Thoracic aorta (tissue), 2 donors: Measurements from ENCODE around the gene SOX10. TPM values are rescaled to one million over a fixed set of nuclear protein-coding genes. Genes with fewer than 3 reads are reported as not detected.

Source experiments
- ATAC-seq: fragments of 150-250 bp; one replicate; pipeline ENCODE4 v1.8.0; 2017; ENCODE audit warnings: low read depth; ENCODE audit not compliant: insufficient number of reproducible peaks, low FRiP score
- DNase-seq: peaks from one replicate; pipeline ENCODE4 v3.0.0-alpha.2; 2020; ENCODE audit warnings: low spot score
- H3K27ac ChIP-seq, 2 donors: fragments of 200-600 bp; sonication (generic); 1 replicate in 1 of 2; 2 replicates in 1 of 2; pipeline ENCODE4 v1.5.1; 2016; ENCODE audit warnings: mild to moderate bottlenecking in 2 of 2, moderate library complexity in 2 of 2
- H3K27me3 ChIP-seq: fragments of 200-600 bp; sonication (generic); replicated peaks from 2 replicates; pipeline ENCODE4 v1.6.0; 2016; ENCODE audit warnings: mild to moderate bottlenecking; ENCODE audit not compliant: insufficient read depth
- H3K36me3 ChIP-seq: fragments of 200-600 bp; sonication (generic); one replicate; pipeline ENCODE4 v1.5.1; 2016
- H3K4me1 ChIP-seq, 2 donors: fragments of 200-600 bp; sonication (generic); 1 replicate in 1 of 2; 2 replicates in 1 of 2; pipeline versions ENCODE4 v1.5.1 to v1.6.0; 2016; ENCODE audit warnings: low read depth in 2 of 2, mild to moderate bottlenecking in 1 of 2; ENCODE audit not compliant: control insufficient read depth in 1 of 2
- H3K4me3 ChIP-seq: fragments of 200-600 bp; sonication (generic); 2 replicates; pipeline ENCODE4 v1.5.1; 2016; ENCODE audit warnings: mild to moderate bottlenecking
- H3K9me3 ChIP-seq: fragments of 200-600 bp; sonication (generic); 2 replicates; pipeline ENCODE4 v1.5.1; 2016
- CTCF ChIP-seq: fragments of 200-600 bp; sonication (generic); IDR thresholded peaks from one replicate; pipeline ENCODE4 v1.5.1; 2019; ENCODE audit warnings: antibody characterized with exemption
- total RNA-seq, 2 donors: library from RNA; depleted of rRNA; stranded (reverse); fragments of >200 nt; gene quantifications; one replicate each; pipeline versions ENCODE4 v1.1.0 to v1.2.3, GENCODE V29; 2016

Gene SOX10
- total RNA-seq, 2 donors from 2014 or later = 0.49 to 0.95 TPM

DNA sequence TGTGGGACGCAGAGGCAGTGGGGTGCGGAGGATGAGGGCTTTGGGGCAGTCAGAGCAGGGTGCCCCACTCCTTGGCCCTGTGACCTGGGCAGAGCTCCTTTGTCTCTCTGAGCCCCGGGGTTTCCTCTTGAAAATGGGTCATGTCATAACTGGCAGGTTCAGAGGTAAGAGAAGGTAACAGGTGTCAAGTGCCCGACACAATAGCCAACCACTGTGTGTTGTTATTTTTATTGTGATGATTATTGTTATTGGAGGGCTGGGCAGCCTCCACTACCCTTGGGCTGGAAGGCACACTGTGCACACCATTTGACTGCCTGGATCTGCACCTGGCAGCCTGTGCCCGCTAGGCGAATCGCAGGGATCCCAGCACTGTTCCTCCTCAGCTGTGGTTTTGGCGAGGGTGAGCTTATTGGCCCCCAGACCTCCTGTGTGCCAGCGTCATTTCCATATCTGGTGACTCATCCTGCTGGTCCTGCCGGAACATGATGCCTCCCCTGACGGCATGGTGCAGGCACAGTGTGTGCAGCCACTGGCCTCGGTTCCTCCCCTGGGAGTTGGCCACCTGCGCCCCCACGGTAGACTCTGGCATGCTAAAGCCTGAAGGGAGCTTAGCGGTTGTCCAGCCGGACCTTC, 15.4 kb upstream of the SOX10 start:
- DNase-seq (peak; percentile 13), ATAC-seq (no peak)
- Histone ChIP-seq H3K27me3 (no peaks in the 10 kb centered on the region), H3K9me3 (no peaks in the 10 kb centered on the region), H3K4me1 (peaks cover 0 to 8% of the 10 kb centered on the region in 2 donors), H3K4me3 (no peak overlapping the region), H3K27ac (no peak overlapping the region), H3K36me3 (no peaks in the 10 kb centered on the region)
- no peak for TF ChIP-seq CTCF

- Histone ChIP-seq H3K9me3 (no peaks in the 10 kb centered on the region), H3K27me3 (no peaks in the 10 kb centered on the region), H3K4me3 (no peak overlapping the region), H3K4me1 (peaks cover 0 to 8% of the 10 kb centered on the region in 2 donors), H3K36me3 (no peaks in the 10 kb centered on the region), H3K27ac (no peak overlapping the region)
- DNase-seq = no peak
- no peak for TF ChIP-seq CTCF
- no peak for ATAC-seq
These were observed 14.9 kb upstream of the SOX10 start for GRCh38 chr22:37999236-37999635.

DNA sequence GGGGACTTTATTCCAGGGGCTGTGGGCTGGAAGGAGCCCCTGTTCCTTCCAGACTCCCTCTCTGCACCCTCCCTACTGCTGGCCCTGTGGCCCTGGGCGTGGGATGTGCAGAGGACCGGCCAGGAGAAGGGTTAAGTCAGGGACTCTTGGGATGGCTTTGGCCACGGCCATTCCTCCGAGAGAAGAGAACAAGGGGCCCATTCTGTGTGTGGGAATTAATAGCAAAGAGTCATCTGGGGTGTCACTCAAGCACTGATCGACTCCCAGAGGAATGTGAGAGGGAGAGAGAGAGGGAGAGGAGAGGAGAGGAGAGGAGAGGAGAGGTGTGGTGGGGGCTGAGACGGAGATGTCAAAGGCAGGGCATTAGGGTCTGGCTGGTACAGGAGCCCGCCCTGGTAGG, 14.2 kb upstream of the SOX10 start:
- DNase-seq = no peak
- Histone ChIP-seq H3K4me3 (no peak overlapping the region), H3K27me3 (no peaks in the 10 kb centered on the region), H3K27ac (no peak overlapping the region), H3K36me3 (no peaks in the 10 kb centered on the region), H3K9me3 (no peaks in the 10 kb centered on the region), H3K4me1 (peaks cover 0 to 8% of the 10 kb centered on the region in 2 donors)
- TF ChIP-seq CTCF = no peak
- no peak for ATAC-seq

GRCh38 chr22:37996515-37997246, 12.3 kb upstream of the SOX10 start:
- Histone ChIP-seq H3K4me1 (peaks cover 0 to 8% of the 10 kb centered on the region in 2 donors), H3K36me3 (no peaks in the 10 kb centered on the region), H3K4me3 (no peak overlapping the region), H3K27me3 (no peaks in the 10 kb centered on the region), H3K9me3 (no peaks in the 10 kb centered on the region), H3K27ac (no peak overlapping the region)
- TF ChIP-seq CTCF = no peak
- DNase-seq (no peak), ATAC-seq (no peak)

DNA sequence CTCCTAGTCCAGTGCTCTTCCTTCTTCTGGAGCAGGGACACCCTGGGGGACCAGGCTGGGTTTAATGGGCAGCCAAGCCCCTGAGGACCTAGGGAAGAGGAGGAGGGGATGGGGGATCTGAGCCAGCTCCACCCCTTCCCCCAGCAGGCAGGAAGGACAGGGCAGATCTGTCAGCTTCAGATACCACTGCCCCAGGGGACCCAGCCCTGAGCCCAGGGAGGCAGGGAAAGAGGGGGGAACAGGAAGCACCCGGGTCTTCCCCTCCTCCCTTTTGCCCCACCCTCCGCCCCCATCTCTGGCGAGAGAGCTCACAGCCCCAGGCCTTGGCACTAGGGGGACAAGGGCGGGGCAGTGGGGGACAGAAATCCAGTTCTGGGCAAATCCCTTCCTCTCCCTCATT, 11.7 kb upstream of the SOX10 start:
- Histone ChIP-seq H3K4me1 (peaks cover 0 to 8% of the 10 kb centered on the region in 2 donors), H3K36me3 (no peaks in the 10 kb centered on the region), H3K27ac (no peak overlapping the region), H3K4me3 (no peak overlapping the region), H3K9me3 (no peaks in the 10 kb centered on the region), H3K27me3 (no peaks in the 10 kb centered on the region)
- TF ChIP-seq CTCF = no peak
- no peak for DNase-seq
- ATAC-seq = no peak
